Renal cortex interstitium (tissue), 11 donors: ENCODE data around the gene CDCP2. TPM values are rescaled to one million over a fixed set of nuclear protein-coding genes. Genes with fewer than 3 reads are reported as not detected.
"Not testable (repeated sequence)": the region's sequence is repeated elsewhere in the genome, so short reads cannot be mapped to it uniquely, and the experiment has no call there.

Experiments used
- DNase-seq, 11 donors: peaks; one replicate each; pipeline ENCODE4 v3.0.0-alpha.2; 2013; ENCODE audit warnings: low read depth in 9 of 11, low spot score in 4 of 11; ENCODE audit errors: extremely low read depth in 1 of 11
- polyA plus RNA-seq, 3 donors: library from polyadenylated mRNA; unstranded; fragments of 120-200 nt; gene quantifications; one replicate each; pipeline ENCODE4 v1.2.1, GENCODE V29; 2013; ENCODE audit not compliant: insufficient read length in 3 of 3

Gene CDCP2
- polyA plus RNA-seq, 3 donors, result 0.04 to 0.14 (median 0.12) TPM

DNA sequence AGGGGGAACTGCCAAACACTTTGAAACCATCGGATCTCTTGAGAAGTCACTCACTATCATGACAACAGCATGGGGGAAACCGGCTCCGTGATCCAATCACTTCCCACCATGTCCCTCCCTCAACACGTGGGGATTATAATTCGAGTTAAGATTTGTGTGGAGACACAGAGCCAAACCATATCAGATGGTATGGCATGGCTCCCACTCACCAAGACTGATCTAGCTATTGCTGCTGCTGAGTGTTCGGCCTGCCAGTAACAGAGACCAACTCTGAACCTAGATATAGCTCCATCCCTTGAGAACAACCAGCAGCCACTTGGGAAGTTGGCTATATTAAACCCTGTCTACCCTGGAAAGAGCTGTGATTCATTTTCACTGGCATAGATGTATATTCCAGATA is 49.4 kb downstream of the CDCP2 start:
- DNase-seq, result no peak

GRCh38 chr1:54100500-54100899 is 52.3 kb downstream of the CDCP2 start:
- no peak for DNase-seq

DNA sequence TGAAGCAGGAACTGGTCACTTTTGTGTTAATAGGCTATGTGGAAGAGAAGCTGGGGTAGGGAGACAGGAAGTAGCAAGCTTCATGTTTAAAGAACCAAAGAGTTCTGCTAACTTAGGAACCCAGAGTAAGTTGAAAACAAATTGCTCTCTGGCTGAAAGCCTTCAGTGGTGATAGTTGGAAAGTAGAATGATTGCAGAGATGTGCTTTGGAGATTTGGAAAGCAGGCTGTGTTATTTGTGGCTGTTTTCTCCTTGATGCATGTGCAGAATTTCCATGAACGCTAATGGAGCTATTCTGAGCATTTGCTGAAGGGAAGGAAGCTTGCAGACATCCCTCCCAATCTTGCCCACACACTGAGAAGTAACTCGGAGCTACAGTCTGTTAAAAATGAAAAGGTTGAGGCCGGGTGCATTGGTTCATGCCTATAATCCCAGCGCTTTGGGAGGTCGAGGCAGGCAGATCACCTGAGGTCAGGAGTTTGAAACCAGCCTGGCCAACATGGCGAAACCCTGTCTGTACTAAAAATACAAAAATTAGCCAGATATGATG is 53.7 kb downstream of the CDCP2 start:
- DNase-seq, result no peak

- DNase-seq, result no peak
These were observed 55.9 kb downstream of the CDCP2 start for GRCh38 chr1:54096877-54097240.

DNA sequence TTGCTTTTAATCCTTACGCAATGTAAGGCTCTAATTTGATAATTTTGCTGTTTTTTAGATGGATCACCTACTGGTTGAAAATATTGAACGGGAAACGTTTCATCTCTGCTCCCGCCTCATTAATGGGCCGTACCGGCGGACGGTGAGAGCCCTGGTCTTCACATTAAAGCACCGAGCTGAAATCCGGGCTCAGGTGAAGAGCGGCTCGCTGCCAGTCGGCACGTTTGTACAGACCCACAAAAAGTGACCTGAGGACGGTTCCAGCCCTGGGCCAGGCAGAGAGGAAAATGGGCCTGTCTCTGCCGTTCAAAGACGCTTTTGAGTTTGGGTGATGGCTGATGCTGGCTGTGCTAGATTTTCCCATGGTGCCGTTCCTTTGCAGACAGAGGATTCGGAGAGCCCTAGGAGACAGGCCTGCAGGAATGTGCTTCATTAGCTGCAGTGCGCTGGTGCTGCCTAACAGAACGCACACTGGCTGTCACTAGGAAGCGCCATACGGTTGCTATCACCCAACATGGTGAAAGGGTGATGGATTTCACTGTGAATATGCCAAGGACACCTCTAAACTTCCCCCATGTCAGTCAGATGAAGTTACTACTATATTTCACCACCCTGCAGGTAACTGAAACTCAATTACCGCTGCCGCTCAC is 56.4 kb downstream of the CDCP2 start:
- peak in 1 of 11 donors; percentile 32 for DNase-seq

- DNase-seq, result peak in 3 of 11 donors; percentile 38 to 55 (median 43)
These were observed 57.1 kb downstream of the CDCP2 start for GRCh38 chr1:54095546-54096226.

DNA sequence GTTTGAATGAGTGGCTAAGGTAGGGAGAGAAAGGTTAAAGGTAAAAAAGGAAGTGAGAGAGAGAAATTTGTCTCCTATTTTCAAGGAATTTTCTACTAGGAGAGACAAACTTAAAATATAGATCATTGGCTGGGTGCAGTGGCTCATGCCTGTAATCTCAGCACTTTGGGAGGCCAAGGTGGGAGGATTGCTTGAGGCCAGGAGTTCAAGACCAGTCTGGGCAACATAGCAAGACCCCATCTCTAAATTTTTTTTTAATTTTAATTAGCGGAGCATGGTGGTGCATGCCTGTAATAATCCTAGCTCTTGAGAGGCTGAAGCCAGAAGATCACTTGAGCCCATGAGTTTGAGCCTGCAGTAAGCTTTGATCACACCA is 58.1 kb downstream of the CDCP2 start:
- not testable (repeated sequence) for DNase-seq

GRCh38 chr1:54094001-54094729 is 58.6 kb downstream of the CDCP2 start:
- no peak for DNase-seq

GRCh38 chr1:54091666-54092065 is 61.1 kb downstream of the CDCP2 start:
- DNase-seq, result no peak

DNA sequence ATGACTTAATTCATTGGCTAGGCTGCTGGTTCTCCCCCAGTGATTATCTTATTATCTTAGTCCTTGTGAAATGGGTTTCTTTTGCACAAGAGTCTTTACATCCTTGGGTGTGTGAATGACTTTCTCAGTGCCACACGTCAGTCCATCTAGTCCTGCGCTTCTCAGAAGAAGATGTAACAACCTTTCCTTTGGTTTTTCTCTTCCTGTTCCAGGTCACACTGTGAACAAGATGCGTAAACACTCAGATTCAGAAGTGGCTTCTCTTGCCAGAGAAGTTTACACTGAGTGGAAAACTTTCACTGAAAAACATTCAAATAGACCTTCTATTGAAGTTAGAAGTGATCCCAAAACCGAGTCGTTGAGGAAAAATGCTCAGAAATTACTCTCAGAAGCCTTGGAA is 64.4 kb downstream of the CDCP2 start:
- DNase-seq, result no peak

GRCh38 chr1:54086754-54087153 is 66.0 kb downstream of the CDCP2 start:
- DNase-seq, result no peak

DNA sequence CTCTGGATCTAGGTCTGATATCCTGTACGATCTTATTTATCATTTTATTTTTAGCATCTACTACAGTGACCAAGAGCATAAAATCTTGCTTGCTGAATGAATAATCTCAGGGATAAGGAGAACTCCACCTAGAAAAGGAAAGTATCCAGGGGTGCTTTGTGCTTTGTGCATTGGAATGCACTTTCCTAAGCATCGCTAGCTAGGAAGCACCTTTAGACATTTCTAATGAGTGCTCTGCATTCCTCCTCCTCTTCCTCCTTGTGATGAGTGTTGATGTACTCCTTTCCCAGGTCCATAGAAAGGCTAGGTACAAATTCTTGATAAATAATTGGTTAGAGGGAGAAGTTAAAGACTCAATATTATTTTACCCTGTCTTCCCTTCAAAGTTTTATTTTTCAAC is 68.0 kb downstream of the CDCP2 start:
- no peak for DNase-seq

Other genes starting within 250 kb of the CDCP2 start
- 10 to 100 TPM; 44.7 to 56.1 (median 53.2) TPM for gene IFT25, start 207.3 kb downstream of the CDCP2 start, polyA plus RNA-seq
- 10 to 100 TPM; 38.2 to 46.2 (median 44.7) TPM for gene LRRC42, start 206.7 kb downstream of the CDCP2 start, polyA plus RNA-seq
- under 1 TPM in 1 of 3 donors, not detected in 2; 0.07 TPM for gene LDLRAD1, start 134.8 kb downstream of the CDCP2 start, polyA plus RNA-seq
- gene TMEM59, start 99.8 kb downstream of the CDCP2 start, polyA plus RNA-seq, result 100 to 1,000 TPM; 307 to 370 (median 331) TPM
- gene TCEANC2, start 99.4 kb downstream of the CDCP2 start, polyA plus RNA-seq, result 1 to 10 TPM; 7.7 to 9.2 (median 8.5) TPM
- gene CYB5RL, start 47.0 kb upstream of the CDCP2 start, polyA plus RNA-seq, result 10 to 100 TPM in 1 of 3 donors, 1 to 10 TPM in 2; 6.5 to 10.5 (median 6.6) TPM
- 10 to 100 TPM; 76.9 to 86.6 (median 80.3) TPM for gene MRPL37, start 47.2 kb upstream of the CDCP2 start, polyA plus RNA-seq